CD4-positive, alpha-beta T cell (primary cell): ENCODE data around the gene FBXL17. TPM values are rescaled to one million over a fixed set of nuclear protein-coding genes. Genes with fewer than 3 reads are reported as not detected.

ENCODE experiments used
- ATAC-seq: fragments of 200-7000 bp; cut with Tn5 transposase; one replicate; pipeline ENCODE4 v1.10.0; 2022; ENCODE audit warnings: mild to moderate bottlenecking; ENCODE audit not compliant: poor library complexity
- CTCF ChIA-PET: fragments of 350-600 bp; sonication (Branson Sonifier 250); formaldehyde crosslinking; loops from one replicate; lab custom pipeline; 2021; ENCODE audit warnings: antibody characterized with exemption, inconsistent platforms; lab: Charles Lee
- POLR2A ChIA-PET: fragments of 350-600 bp; sonication (Branson Sonifier 250); formaldehyde crosslinking; loops from one replicate; lab custom pipeline; 2021; ENCODE audit warnings: antibody characterized with exemption, inconsistent platforms; lab: Charles Lee
- DNase-seq, 14 experiments: peaks; one replicate each; pipeline ENCODE4 v3.0.0-alpha.2; 2013 to 2020; ENCODE audit warnings: mixed read lengths in 2 of 14
- H3K27ac ChIP-seq, 2 donors: one replicate each; pipeline versions ENCODE4 v1.5.1 to v1.7.0; 2013; ENCODE audit warnings: low read length in 2 of 2, low read depth in 1 of 2, mild to moderate bottlenecking in 1 of 2
- H3K27me3 ChIP-seq, 2 experiments: 1 replicate in 1 of 2; 2 replicates in 1 of 2; pipeline versions ENCODE4 v1.6.1 to v1.7.0; 2013; ENCODE audit warnings: low read length in 2 of 2, control low read depth in 1 of 2, mild to moderate bottlenecking in 1 of 2, moderate library complexity in 1 of 2; ENCODE audit not compliant: insufficient read depth in 2 of 2, control insufficient read depth in 1 of 2
- H3K36me3 ChIP-seq: one replicate; pipeline ENCODE4 v1.6.1; 2013; ENCODE audit warnings: low read length, control low read depth; ENCODE audit not compliant: insufficient read depth
- H3K4me1 ChIP-seq: one replicate; pipeline ENCODE4 v1.6.1; 2013; ENCODE audit warnings: low read length, control low read depth; ENCODE audit not compliant: insufficient read depth
- H3K4me3 ChIP-seq: one replicate; pipeline ENCODE4 v1.5.1; 2013; ENCODE audit warnings: mild to moderate bottlenecking, low read length, moderate library complexity
- H3K9me3 ChIP-seq, 2 experiments: 1 replicate in 1 of 2; 2 replicates in 1 of 2; pipeline versions ENCODE4 v1.6.1 to v1.7.0; 2013; ENCODE audit warnings: low read length in 2 of 2, mild to moderate bottlenecking in 2 of 2, control low read depth in 1 of 2, moderate library complexity in 1 of 2; ENCODE audit not compliant: control insufficient read depth in 1 of 2, insufficient read depth in 1 of 2
- H3K27ac Mint-ChIP-seq: one replicate; pipeline ENCODE4 v1.8.0; 2020; ENCODE audit warnings: mixed read lengths
- H3K27me3 Mint-ChIP-seq: one replicate; pipeline ENCODE4 v1.8.0; 2021; ENCODE audit warnings: mixed read lengths
- H3K36me3 Mint-ChIP-seq: one replicate; pipeline ENCODE4 v1.8.0; 2021; ENCODE audit warnings: low read depth, mixed read lengths
- H3K4me1 Mint-ChIP-seq: one replicate; pipeline ENCODE4 v1.8.0; 2021; ENCODE audit warnings: low read depth, mixed read lengths
- H3K4me3 Mint-ChIP-seq: one replicate; pipeline ENCODE4 v1.8.0; 2020; ENCODE audit warnings: mild to moderate bottlenecking, mixed read lengths
- H3K9me3 Mint-ChIP-seq: one replicate; pipeline ENCODE4 v1.8.0; 2020; ENCODE audit warnings: mixed read lengths
- intact Hi-C, 2 experiments: fragments of 100-400 bp; cut with DNase I in 1 of 2; cut with micrococcal nuclease in 1 of 2; formaldehyde crosslinking; loops; one replicate each; pipeline versions ENCODE4 v1.15.1 to v1.9.0; 2023 to 2025; cut with DNase I, micrococcal nuclease
- total RNA-seq, 174 experiments: library from RNA in 2 of 174; stranded (reverse) in 2 of 174; gene quantifications; one replicate each; pipeline ENCODE4 v1.2.3 and lab custom pipeline; 2021 to 2026
- TF ChIP-seq, protein P1 (sequence below): fragments of 200-600 bp; IDR thresholded peaks from one replicate; pipeline ENCODE4 v1.8.0; 2022; ENCODE audit warnings: antibody characterized with exemption, mild to moderate bottlenecking

Gene FBXL17
- total RNA-seq, 2 experiments from 2014 or later: 17.9 to 21.1 TPM

DNA sequence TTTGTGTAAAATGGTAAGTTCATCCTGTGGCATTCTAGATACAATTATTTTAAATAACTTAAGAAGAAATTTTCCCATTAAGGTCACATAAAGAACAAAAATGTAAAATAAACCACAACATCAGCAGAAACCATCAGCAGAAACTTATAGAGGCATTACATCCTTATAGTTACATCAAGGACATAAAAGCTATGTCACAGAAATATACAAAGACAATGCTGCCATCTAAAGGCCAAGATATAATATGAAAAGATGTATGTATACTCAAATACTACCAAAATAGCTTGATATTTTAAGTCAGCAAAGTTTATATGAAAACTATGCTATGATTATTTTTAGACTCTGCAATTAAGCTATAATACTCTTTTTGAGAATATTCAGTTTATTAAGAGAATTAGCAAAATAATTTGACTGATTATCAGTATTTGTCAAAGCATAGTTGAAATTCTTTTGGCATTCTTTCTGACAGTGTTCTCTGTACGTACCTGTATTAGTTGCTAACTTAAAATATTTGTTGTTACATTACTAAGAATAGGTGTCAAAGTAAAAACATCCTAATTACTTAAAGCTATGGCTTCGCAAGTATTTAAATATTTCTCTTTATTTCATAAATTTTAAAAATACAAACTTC lies 36.2 kb downstream of the FBXL17 start:
- Histone ChIP-seq H3K27ac (no peak overlapping the region), H3K36me3 (peaks cover 3% of the 10 kb centered on the region), H3K4me1 (no peaks in the 10 kb centered on the region), H3K4me3 (no peak overlapping the region), H3K9me3 (no peaks in the 10 kb centered on the region), H3K27me3 (no peaks in the 10 kb centered on the region)
- TF ChIP-seq, protein P1, sequence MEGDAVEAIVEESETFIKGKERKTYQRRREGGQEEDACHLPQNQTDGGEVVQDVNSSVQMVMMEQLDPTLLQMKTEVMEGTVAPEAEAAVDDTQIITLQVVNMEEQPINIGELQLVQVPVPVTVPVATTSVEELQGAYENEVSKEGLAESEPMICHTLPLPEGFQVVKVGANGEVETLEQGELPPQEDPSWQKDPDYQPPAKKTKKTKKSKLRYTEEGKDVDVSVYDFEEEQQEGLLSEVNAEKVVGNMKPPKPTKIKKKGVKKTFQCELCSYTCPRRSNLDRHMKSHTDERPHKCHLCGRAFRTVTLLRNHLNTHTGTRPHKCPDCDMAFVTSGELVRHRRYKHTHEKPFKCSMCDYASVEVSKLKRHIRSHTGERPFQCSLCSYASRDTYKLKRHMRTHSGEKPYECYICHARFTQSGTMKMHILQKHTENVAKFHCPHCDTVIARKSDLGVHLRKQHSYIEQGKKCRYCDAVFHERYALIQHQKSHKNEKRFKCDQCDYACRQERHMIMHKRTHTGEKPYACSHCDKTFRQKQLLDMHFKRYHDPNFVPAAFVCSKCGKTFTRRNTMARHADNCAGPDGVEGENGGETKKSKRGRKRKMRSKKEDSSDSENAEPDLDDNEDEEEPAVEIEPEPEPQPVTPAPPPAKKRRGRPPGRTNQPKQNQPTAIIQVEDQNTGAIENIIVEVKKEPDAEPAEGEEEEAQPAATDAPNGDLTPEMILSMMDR: peak; percentile 74
- H3K4me1 Mint-ChIP-seq: no peaks in the 10 kb centered on the region
- no peaks in the 10 kb centered on the region for H3K9me3 Mint-ChIP-seq
- peaks cover 29% of the 10 kb centered on the region for H3K36me3 Mint-ChIP-seq
- POLR2A ChIA-PET: interaction anchor here (1.0 to 1.6 kb wide), 2 partner anchors 37 to 85 kb away, joined by 5 to 11 read pairs; partner anchors contain the start of gene FBXL17
- no peak overlapping the region for H3K27ac Mint-ChIP-seq
- no peak overlapping the region for H3K4me3 Mint-ChIP-seq
- CTCF ChIA-PET: interaction anchor here (1.2 kb wide), 1 partner anchor 85 kb away, joined by 7 read pairs; no protein-coding TSS in a partner anchor
- intact Hi-C loops: loop anchor here (1.0 to 10.0 kb wide), 4 partner anchors 85 to 771 kb away; partner anchors contain the start of gene EFNA5 (in 1 of the 2)
- peak; percentile 60 for ATAC-seq
- H3K27me3 Mint-ChIP-seq: no peaks in the 10 kb centered on the region
- DNase-seq: peak in 3 of 14 experiments; percentile 56 to 61 (median 61)

DNA sequence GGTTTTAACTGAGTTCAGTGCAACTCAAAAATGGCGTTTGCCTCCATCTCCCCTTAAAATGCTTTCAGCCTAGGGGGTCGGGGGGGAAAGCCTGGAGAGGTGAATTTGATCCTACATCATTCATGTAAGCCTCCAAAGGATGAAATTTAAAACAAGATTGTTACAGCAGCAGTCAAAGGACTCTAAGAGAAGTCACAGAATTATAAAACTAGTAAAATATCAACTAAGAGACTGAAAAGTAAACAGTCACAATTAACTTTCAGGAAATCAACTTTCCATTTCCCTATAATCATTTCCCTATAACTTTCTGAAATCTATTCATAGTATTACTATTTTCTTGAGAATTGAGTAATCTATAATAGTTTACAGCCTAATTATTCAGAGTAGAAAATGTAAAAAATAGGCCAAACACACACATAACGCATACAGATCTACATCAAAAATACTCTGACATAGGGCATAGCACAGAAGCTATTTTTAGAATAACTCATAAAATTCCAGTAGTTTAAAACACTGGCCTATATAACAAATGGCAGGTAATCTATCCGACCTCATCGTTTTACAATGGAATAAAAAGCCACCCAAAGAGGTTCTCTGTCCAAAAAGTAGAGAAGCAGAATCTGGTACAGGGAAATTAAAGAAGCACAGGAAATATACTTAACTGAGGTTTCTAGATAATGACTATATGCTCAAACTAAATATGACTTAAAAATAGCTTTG lies 37.6 kb downstream of the FBXL17 start:
- ChIA-PET POLR2A (interaction anchor here (1.6 kb wide), 1 partner anchor 38 kb away, joined by 11 read pairs; the partner anchor contains the start of gene FBXL17), CTCF (no interaction called here)
- Mint-ChIP-seq H3K36me3 (peaks cover 29% of the 10 kb centered on the region), H3K9me3 (no peaks in the 10 kb centered on the region), H3K27ac (no peak overlapping the region), H3K4me1 (no peaks in the 10 kb centered on the region), H3K27me3 (no peaks in the 10 kb centered on the region), H3K4me3 (no peak overlapping the region)
- intact Hi-C loops: loop anchor here (2.0 to 10.0 kb wide), 3 partner anchors 83 to 769 kb away; partner anchors contain the start of gene EFNA5 (in 1 of the 2)
- no peak for ATAC-seq
- H3K27me3 ChIP-seq: no peaks in the 10 kb centered on the region
- no peaks in the 10 kb centered on the region for H3K4me1 ChIP-seq
- no peak overlapping the region for H3K27ac ChIP-seq
- no peak for DNase-seq
- peaks cover 3% of the 10 kb centered on the region for H3K36me3 ChIP-seq
- TF ChIP-seq, protein P1: no peak
- no peak overlapping the region for H3K4me3 ChIP-seq
- no peaks in the 10 kb centered on the region for H3K9me3 ChIP-seq

DNA sequence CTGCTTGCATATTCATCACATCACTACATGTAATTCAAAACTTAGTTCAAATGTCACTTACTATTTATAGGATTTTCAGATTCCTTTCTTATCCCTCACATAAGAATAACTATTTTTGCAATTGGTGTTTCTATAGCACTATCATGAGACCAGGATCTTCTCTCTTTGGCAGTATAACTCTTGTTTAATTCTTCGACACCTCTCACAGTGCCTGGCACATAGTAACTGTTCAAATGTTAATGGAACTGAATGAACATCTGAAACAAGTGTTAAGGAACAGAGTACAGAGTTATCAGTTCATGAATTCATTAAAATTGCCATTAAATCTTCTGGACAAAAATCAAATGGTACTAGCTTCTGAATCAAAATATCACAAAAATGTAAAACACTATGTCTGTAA lies 40.0 kb downstream of the FBXL17 start:
- intact Hi-C loops: loop anchor here (10.0 kb wide), 2 partner anchors 667 to 767 kb away; partner anchors contain the start of gene EFNA5 (in 1 of the 2)
- H3K9me3 ChIP-seq: no peaks in the 10 kb centered on the region
- H3K27me3 Mint-ChIP-seq: no peaks in the 10 kb centered on the region
- TF ChIP-seq, protein P1: no peak
- no peaks in the 10 kb centered on the region for H3K9me3 Mint-ChIP-seq
- DNase-seq: no peak
- H3K4me1 Mint-ChIP-seq: no peaks in the 10 kb centered on the region
- ChIA-PET CTCF (interaction anchor here (1.1 kb wide), 1 partner anchor 82 kb away, joined by 3 read pairs; no protein-coding TSS in a partner anchor), POLR2A (no interaction called here)
- H3K4me3 Mint-ChIP-seq: no peak overlapping the region
- H3K27me3 ChIP-seq: no peaks in the 10 kb centered on the region
- H3K4me1 ChIP-seq: no peaks in the 10 kb centered on the region
- peaks cover 3% of the 10 kb centered on the region for H3K36me3 ChIP-seq
- H3K27ac Mint-ChIP-seq: no peak overlapping the region
- H3K4me3 ChIP-seq: no peak overlapping the region
- H3K36me3 Mint-ChIP-seq: peaks cover 36% of the 10 kb centered on the region
- no peak overlapping the region for H3K27ac ChIP-seq
- ATAC-seq: no peak
